ENCODE data around the gene ZNF280D.
A peak's percentile ranks its signal among the peaks of the same experiment; 100 is the strongest.

ZNF280D gene

GRCh38 chr15:56617628-56618027 is 115.7 kb downstream of the ZNF280D start:
- ATAC-seq (ENCODE audit: insufficient read depth, low read depth) = no peak
- Histone ChIP-seq H3K79me2 (ENCODE audit: insufficient read depth, low read length) (no peaks in the 10 kb centered on the region), H3K4me2 (ENCODE audit: insufficient read depth, low read length) (no peak overlapping the region), H3K9me3 (ENCODE audit: insufficient read depth, low read length, severe bottlenecking) (no peaks in the 10 kb centered on the region), H3K36me3 (ENCODE audit: insufficient read depth, low read length) (no peaks in the 10 kb centered on the region), H3K4me1 (ENCODE audit: insufficient read depth, low read length) (peaks cover 54% of the 10 kb centered on the region), H3K27ac (ENCODE audit: low read length) (no peak overlapping the region), H3K4me3 (ENCODE audit: low read depth in 1 of 2, low read length in 2 of 2) (no peak overlapping the region), H2AFZ (ENCODE audit: low read depth, low read length) (no peak overlapping the region), H3K9ac (ENCODE audit: low read depth, low read length) (no peak overlapping the region), H4K20me1 (ENCODE audit: insufficient read depth, low read length) (no peaks in the 10 kb centered on the region), H3K27me3 (ENCODE audit: insufficient read depth, low read length, poor library complexity) (no peaks in the 10 kb centered on the region)
- TF ChIP-seq EZH2 (IDR thresholded peaks at IDR 0.05; ENCODE audit: borderline replicate concordance, low read depth, low read length, severe bottlenecking) = no peak
- TF ChIP-seq, protein P1, sequence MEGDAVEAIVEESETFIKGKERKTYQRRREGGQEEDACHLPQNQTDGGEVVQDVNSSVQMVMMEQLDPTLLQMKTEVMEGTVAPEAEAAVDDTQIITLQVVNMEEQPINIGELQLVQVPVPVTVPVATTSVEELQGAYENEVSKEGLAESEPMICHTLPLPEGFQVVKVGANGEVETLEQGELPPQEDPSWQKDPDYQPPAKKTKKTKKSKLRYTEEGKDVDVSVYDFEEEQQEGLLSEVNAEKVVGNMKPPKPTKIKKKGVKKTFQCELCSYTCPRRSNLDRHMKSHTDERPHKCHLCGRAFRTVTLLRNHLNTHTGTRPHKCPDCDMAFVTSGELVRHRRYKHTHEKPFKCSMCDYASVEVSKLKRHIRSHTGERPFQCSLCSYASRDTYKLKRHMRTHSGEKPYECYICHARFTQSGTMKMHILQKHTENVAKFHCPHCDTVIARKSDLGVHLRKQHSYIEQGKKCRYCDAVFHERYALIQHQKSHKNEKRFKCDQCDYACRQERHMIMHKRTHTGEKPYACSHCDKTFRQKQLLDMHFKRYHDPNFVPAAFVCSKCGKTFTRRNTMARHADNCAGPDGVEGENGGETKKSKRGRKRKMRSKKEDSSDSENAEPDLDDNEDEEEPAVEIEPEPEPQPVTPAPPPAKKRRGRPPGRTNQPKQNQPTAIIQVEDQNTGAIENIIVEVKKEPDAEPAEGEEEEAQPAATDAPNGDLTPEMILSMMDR (IDR thresholded peaks at IDR 0.05; ENCODE audit: borderline replicate concordance, extremely low read depth, low read length, poor library complexity, severe bottlenecking) = no peak
- DNase-seq = no peak

GRCh38 chr15:56616551-56616950 is 116.8 kb downstream of the ZNF280D start:
- Histone ChIP-seq H3K36me3 (ENCODE audit: insufficient read depth, low read length) (no peaks in the 10 kb centered on the region), H3K4me2 (ENCODE audit: insufficient read depth, low read length) (no peak overlapping the region), H3K79me2 (ENCODE audit: insufficient read depth, low read length) (no peaks in the 10 kb centered on the region), H3K9me3 (ENCODE audit: insufficient read depth, low read length, severe bottlenecking) (no peaks in the 10 kb centered on the region), H3K4me1 (ENCODE audit: insufficient read depth, low read length) (peaks cover 58% of the 10 kb centered on the region), H3K4me3 (ENCODE audit: low read depth in 1 of 2, low read length in 2 of 2) (no peak overlapping the region), H3K9ac (ENCODE audit: low read depth, low read length) (no peak overlapping the region), H2AFZ (ENCODE audit: low read depth, low read length) (no peak overlapping the region), H4K20me1 (ENCODE audit: insufficient read depth, low read length) (no peaks in the 10 kb centered on the region), H3K27me3 (ENCODE audit: insufficient read depth, low read length, poor library complexity) (no peaks in the 10 kb centered on the region), H3K27ac (ENCODE audit: low read length) (no peak overlapping the region)
- no peak for TF ChIP-seq EZH2 (IDR thresholded peaks at IDR 0.05; ENCODE audit: borderline replicate concordance, low read depth, low read length, severe bottlenecking)
- no peak for ATAC-seq (ENCODE audit: insufficient read depth, low read depth)
- no peak for DNase-seq

DNA sequence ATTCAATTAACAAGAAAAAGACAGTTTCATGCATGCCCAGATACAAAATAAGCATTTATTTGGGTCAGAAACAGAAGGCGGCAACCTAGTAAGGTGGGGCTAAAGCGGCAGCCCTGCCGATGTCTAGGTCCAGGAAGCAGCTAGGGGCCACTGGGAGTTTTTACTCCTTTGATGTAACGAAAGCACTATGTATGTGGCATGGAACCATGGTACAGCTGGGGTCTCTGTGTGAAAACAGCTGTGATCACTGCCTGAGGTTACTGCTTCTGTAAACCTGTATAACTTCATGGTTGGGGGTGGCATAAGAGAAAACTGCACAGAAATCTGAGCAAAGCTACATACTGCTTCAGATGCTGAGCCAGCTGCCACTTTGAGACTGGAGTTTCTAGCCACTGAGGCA is 119.5 kb downstream of the ZNF280D start:
- Histone ChIP-seq H3K27ac (ENCODE audit: low read length) (peak overlapping the region; percentile 94), H3K4me3 (ENCODE audit: low read depth in 1 of 2, low read length in 2 of 2) (peak overlapping the region in 1 of 2 experiments; percentile 5; a peak in 2 of 4 replicates), H3K36me3 (ENCODE audit: insufficient read depth, low read length) (no peaks in the 10 kb centered on the region), H3K4me1 (ENCODE audit: insufficient read depth, low read length) (peaks cover 48% of the 10 kb centered on the region), H3K9ac (ENCODE audit: low read depth, low read length) (peak overlapping the region; percentile 57), H4K20me1 (ENCODE audit: insufficient read depth, low read length) (no peaks in the 10 kb centered on the region), H3K27me3 (ENCODE audit: insufficient read depth, low read length, poor library complexity) (no peaks in the 10 kb centered on the region), H3K79me2 (ENCODE audit: insufficient read depth, low read length) (no peaks in the 10 kb centered on the region), H3K9me3 (ENCODE audit: insufficient read depth, low read length, severe bottlenecking) (no peaks in the 10 kb centered on the region), H3K4me2 (ENCODE audit: insufficient read depth, low read length) (peak overlapping the region; percentile 59), H2AFZ (ENCODE audit: low read depth, low read length) (peak overlapping the region; percentile 69)
- DNase-seq = peak; percentile 87
- ATAC-seq (ENCODE audit: insufficient read depth, low read depth) = peak; percentile 97
- TF ChIP-seq, protein P1 (IDR thresholded peaks at IDR 0.05; ENCODE audit: borderline replicate concordance, extremely low read depth, low read length, poor library complexity, severe bottlenecking) = no peak
- TF ChIP-seq EZH2 (IDR thresholded peaks at IDR 0.05; ENCODE audit: borderline replicate concordance, low read depth, low read length, severe bottlenecking) = no peak

DNA sequence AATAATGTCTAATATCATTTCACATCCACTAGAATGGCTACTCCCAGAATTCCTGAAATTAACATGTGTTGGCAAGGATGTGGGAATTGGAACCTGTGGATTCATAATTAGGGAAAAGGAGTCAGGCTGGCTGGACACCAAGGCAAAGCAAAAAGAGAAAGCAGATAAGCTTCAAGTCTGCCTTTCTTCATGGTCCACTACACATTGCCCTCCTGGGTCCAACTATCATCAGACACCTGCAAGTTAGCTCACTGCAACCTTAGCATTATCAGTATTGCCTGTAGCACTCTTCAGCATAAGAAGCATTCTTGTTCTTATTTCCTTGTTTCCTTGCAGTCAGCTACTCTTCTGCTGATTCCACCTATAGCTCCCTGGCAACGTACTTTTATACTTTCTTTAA is 124.3 kb downstream of the ZNF280D start:
- 0 out of 2 replicates have a peak overlapping the region, but pooled peaks have one; percentile 24 for H2AFZ ChIP-seq (ENCODE audit: low read depth, low read length)
- H3K27me3 ChIP-seq (ENCODE audit: insufficient read depth, low read length, poor library complexity) = no peaks in the 10 kb centered on the region
- H3K27ac ChIP-seq (ENCODE audit: low read length) = peak overlapping the region; percentile 90
- no peaks in the 10 kb centered on the region for H3K36me3 ChIP-seq (ENCODE audit: insufficient read depth, low read length)
- H3K4me3 ChIP-seq (ENCODE audit: low read depth in 1 of 2, low read length in 2 of 2) = no peak overlapping the region
- no peaks in the 10 kb centered on the region for H3K79me2 ChIP-seq (ENCODE audit: insufficient read depth, low read length)
- H3K4me1 ChIP-seq (ENCODE audit: insufficient read depth, low read length) = peaks cover 54% of the 10 kb centered on the region
- H3K4me2 ChIP-seq (ENCODE audit: insufficient read depth, low read length) = peak overlapping the region; percentile 4; the same call in 1 of the 2 replicates
- no peak overlapping the region for H3K9ac ChIP-seq (ENCODE audit: low read depth, low read length)
- TF ChIP-seq, protein P1 (IDR thresholded peaks at IDR 0.05; ENCODE audit: borderline replicate concordance, extremely low read depth, low read length, poor library complexity, severe bottlenecking) = no peak
- no peak for TF ChIP-seq EZH2 (IDR thresholded peaks at IDR 0.05; ENCODE audit: borderline replicate concordance, low read depth, low read length, severe bottlenecking)
- DNase-seq (no peak), ATAC-seq (ENCODE audit: insufficient read depth, low read depth) (no peak)
- H3K9me3 ChIP-seq (ENCODE audit: insufficient read depth, low read length, severe bottlenecking) = peaks cover 6% of the 10 kb centered on the region
- H4K20me1 ChIP-seq (ENCODE audit: insufficient read depth, low read length) = no peaks in the 10 kb centered on the region

All from DND-41 (cell line).